K562 (cell line): ENCODE results near the gene ARMC7. TPM values are rescaled to one million over a fixed set of nuclear protein-coding genes. Genes with fewer than 3 reads are reported as not detected.

Source experiments
- RBFOX2 ChIP-seq: fragments of 200-400 bp; formaldehyde crosslinking; IDR thresholded peaks from 2 replicates; pipeline ENCODE4 v1.6.1; 2017; ENCODE audit warnings: low read depth, mild to moderate bottlenecking, low read length, moderate library complexity
- polyA plus RNA-seq, 8 experiments: library from polyadenylated mRNA; depleted of rRNA in 4 of 8; stranded (reverse) in 5 of 8; unstranded in 3 of 8; fragments of >200 nt; fragmentation: Nextera tagmentation in 2 of 8; fragmentation: Illumina TruSeq in 1 of 8; extraction: Ambion mirVana in 2 of 8; extraction: Trizol in 1 of 8; gene quantifications; 2 replicates each; pipeline versions ENCODE4 v1.2.1 to v1.2.3, GENCODE V29; 2011 to 2014; ENCODE audit warnings: inconsistent platforms in 1 of 8, missing spikeins in 1 of 8
- total RNA-seq, 7 experiments: library from RNA; depleted of rRNA in 6 of 7; stranded (reverse); fragments of >200 nt in 6 of 7; fragmentation: Illumina TruSeq in 2 of 7; extraction: Trizol in 2 of 7; gene quantifications; 2 replicates each; pipeline versions ENCODE4 v1.2.1 to v1.2.3, GENCODE V29; 2011 to 2021; ENCODE audit warnings: low replicate concordance in 1 of 7
- TF ChIP-seq, protein P1 (sequence below): fragments of 450-650 bp; IDR thresholded peaks from 2 replicates; pipeline ENCODE4 v1.6.1; 2016; ENCODE audit warnings: mild to moderate bottlenecking, moderate library complexity
- TF ChIP-seq, protein P2 (sequence below): fragments of 200-800 bp; sonication (Bioruptor generic); IDR thresholded peaks from 2 replicates; pipeline ENCODE4 v1.6.1; 2016; ENCODE audit warnings: missing genetic modification characterization, missing compliant biosample characterization

ARMC7 gene
- total and polyA plus RNA-seq, 9 of the 15 experiments (the other 6 are each of a cell fraction or from before 2014, with no cell fraction given) = 1.4 to 15.2 (median 5.9) TPM

GRCh38 chr17:75109407-75110233 is at the start of gene ARMC7 (continued):
- TF ChIP-seq, protein P1, sequence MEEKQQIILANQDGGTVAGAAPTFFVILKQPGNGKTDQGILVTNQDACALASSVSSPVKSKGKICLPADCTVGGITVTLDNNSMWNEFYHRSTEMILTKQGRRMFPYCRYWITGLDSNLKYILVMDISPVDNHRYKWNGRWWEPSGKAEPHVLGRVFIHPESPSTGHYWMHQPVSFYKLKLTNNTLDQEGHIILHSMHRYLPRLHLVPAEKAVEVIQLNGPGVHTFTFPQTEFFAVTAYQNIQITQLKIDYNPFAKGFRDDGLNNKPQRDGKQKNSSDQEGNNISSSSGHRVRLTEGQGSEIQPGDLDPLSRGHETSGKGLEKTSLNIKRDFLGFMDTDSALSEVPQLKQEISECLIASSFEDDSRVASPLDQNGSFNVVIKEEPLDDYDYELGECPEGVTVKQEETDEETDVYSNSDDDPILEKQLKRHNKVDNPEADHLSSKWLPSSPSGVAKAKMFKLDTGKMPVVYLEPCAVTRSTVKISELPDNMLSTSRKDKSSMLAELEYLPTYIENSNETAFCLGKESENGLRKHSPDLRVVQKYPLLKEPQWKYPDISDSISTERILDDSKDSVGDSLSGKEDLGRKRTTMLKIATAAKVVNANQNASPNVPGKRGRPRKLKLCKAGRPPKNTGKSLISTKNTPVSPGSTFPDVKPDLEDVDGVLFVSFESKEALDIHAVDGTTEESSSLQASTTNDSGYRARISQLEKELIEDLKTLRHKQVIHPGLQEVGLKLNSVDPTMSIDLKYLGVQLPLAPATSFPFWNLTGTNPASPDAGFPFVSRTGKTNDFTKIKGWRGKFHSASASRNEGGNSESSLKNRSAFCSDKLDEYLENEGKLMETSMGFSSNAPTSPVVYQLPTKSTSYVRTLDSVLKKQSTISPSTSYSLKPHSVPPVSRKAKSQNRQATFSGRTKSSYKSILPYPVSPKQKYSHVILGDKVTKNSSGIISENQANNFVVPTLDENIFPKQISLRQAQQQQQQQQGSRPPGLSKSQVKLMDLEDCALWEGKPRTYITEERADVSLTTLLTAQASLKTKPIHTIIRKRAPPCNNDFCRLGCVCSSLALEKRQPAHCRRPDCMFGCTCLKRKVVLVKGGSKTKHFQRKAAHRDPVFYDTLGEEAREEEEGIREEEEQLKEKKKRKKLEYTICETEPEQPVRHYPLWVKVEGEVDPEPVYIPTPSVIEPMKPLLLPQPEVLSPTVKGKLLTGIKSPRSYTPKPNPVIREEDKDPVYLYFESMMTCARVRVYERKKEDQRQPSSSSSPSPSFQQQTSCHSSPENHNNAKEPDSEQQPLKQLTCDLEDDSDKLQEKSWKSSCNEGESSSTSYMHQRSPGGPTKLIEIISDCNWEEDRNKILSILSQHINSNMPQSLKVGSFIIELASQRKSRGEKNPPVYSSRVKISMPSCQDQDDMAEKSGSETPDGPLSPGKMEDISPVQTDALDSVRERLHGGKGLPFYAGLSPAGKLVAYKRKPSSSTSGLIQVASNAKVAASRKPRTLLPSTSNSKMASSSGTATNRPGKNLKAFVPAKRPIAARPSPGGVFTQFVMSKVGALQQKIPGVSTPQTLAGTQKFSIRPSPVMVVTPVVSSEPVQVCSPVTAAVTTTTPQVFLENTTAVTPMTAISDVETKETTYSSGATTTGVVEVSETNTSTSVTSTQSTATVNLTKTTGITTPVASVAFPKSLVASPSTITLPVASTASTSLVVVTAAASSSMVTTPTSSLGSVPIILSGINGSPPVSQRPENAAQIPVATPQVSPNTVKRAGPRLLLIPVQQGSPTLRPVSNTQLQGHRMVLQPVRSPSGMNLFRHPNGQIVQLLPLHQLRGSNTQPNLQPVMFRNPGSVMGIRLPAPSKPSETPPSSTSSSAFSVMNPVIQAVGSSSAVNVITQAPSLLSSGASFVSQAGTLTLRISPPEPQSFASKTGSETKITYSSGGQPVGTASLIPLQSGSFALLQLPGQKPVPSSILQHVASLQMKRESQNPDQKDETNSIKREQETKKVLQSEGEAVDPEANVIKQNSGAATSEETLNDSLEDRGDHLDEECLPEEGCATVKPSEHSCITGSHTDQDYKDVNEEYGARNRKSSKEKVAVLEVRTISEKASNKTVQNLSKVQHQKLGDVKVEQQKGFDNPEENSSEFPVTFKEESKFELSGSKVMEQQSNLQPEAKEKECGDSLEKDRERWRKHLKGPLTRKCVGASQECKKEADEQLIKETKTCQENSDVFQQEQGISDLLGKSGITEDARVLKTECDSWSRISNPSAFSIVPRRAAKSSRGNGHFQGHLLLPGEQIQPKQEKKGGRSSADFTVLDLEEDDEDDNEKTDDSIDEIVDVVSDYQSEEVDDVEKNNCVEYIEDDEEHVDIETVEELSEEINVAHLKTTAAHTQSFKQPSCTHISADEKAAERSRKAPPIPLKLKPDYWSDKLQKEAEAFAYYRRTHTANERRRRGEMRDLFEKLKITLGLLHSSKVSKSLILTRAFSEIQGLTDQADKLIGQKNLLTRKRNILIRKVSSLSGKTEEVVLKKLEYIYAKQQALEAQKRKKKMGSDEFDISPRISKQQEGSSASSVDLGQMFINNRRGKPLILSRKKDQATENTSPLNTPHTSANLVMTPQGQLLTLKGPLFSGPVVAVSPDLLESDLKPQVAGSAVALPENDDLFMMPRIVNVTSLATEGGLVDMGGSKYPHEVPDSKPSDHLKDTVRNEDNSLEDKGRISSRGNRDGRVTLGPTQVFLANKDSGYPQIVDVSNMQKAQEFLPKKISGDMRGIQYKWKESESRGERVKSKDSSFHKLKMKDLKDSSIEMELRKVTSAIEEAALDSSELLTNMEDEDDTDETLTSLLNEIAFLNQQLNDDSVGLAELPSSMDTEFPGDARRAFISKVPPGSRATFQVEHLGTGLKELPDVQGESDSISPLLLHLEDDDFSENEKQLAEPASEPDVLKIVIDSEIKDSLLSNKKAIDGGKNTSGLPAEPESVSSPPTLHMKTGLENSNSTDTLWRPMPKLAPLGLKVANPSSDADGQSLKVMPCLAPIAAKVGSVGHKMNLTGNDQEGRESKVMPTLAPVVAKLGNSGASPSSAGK = peak; percentile 81
- TF ChIP-seq, protein P2, sequence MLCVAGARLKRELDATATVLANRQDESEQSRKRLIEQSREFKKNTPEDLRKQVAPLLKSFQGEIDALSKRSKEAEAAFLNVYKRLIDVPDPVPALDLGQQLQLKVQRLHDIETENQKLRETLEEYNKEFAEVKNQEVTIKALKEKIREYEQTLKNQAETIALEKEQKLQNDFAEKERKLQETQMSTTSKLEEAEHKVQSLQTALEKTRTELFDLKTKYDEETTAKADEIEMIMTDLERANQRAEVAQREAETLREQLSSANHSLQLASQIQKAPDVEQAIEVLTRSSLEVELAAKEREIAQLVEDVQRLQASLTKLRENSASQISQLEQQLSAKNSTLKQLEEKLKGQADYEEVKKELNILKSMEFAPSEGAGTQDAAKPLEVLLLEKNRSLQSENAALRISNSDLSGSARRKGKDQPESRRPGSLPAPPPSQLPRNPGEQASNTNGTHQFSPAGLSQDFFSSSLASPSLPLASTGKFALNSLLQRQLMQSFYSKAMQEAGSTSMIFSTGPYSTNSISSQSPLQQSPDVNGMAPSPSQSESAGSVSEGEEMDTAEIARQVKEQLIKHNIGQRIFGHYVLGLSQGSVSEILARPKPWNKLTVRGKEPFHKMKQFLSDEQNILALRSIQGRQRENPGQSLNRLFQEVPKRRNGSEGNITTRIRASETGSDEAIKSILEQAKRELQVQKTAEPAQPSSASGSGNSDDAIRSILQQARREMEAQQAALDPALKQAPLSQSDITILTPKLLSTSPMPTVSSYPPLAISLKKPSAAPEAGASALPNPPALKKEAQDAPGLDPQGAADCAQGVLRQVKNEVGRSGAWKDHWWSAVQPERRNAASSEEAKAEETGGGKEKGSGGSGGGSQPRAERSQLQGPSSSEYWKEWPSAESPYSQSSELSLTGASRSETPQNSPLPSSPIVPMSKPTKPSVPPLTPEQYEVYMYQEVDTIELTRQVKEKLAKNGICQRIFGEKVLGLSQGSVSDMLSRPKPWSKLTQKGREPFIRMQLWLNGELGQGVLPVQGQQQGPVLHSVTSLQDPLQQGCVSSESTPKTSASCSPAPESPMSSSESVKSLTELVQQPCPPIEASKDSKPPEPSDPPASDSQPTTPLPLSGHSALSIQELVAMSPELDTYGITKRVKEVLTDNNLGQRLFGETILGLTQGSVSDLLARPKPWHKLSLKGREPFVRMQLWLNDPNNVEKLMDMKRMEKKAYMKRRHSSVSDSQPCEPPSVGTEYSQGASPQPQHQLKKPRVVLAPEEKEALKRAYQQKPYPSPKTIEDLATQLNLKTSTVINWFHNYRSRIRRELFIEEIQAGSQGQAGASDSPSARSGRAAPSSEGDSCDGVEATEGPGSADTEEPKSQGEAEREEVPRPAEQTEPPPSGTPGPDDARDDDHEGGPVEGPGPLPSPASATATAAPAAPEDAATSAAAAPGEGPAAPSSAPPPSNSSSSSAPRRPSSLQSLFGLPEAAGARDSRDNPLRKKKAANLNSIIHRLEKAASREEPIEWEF (CRISPR knock-in tag) = no peak
- TF ChIP-seq RBFOX2 = peak; percentile 93
